ENCODE data around the gene RABGEF1.
"Not testable (repeated sequence)": the region's sequence is repeated elsewhere in the genome, so short reads cannot be mapped to it uniquely, and the experiment has no call there.

RABGEF1 gene

GRCh38 chr7:66765322-66766025 lies 24.9 kb downstream of the RABGEF1 start:
- not testable (repeated sequence) for DNase-seq (ENCODE audit: low read depth)

- no peak for DNase-seq (ENCODE audit: low read depth)
These were observed 25.5 kb downstream of the RABGEF1 start for GRCh38 chr7:66766041-66766440.

- DNase-seq (ENCODE audit: low read depth): not testable (repeated sequence)
These were observed 27.0 kb downstream of the RABGEF1 start for GRCh38 chr7:66767486-66767885.

- no peak for DNase-seq (ENCODE audit: low read depth)
These were observed 28.6 kb downstream of the RABGEF1 start for GRCh38 chr7:66768865-66769832.

DNA sequence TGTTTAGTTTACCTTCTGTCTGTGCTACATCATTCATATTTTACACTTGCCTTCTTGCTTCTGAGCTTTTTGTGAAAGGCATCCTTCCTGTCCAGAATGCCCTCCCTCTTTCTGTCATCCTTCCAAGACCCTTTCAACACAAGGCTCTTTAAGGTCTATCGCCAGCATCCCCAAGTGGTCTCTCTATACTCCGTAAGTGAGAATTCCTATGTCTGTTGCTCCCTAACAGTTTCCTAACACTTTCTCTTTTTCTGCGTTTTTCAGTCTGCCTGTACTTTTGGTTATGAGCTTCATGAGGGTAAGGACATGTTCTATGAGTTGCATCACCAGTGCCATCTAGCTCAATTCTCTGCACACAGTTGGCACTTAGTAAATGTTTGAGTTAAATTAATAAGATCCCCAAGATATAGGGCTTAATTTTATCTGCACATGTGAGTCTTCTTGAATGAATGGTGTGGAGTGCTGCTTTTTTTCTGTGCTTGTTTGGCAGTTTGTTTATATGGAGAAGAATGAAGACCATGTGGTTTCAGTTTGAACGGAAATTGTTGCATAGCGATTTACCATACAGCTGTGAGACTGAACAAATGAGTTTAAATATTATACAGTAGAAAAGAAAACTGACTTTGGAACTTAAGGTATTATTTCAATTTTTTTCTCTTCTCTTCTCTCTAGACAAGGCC lies 29.4 kb downstream of the RABGEF1 start:
- no peak for DNase-seq (ENCODE audit: low read depth)

DNA sequence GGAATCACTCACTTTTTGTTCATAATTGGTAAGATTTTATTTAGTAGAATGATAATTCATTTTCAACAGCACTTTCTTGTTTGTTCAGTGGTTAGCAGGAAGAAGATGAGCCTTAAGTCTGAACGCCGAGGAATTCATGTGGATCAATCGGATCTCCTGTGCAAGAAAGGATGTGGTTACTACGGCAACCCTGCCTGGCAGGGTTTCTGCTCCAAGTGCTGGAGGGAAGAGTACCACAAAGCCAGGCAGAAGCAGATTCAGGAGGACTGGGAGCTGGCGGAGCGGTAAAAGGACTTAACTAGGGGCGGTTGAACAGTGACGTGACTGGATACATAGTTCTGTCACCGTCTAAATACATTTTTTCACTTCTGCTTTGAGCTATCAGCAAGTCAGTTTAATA lies 31.3 kb downstream of the RABGEF1 start:
- no peak for DNase-seq (ENCODE audit: low read depth)

DNA sequence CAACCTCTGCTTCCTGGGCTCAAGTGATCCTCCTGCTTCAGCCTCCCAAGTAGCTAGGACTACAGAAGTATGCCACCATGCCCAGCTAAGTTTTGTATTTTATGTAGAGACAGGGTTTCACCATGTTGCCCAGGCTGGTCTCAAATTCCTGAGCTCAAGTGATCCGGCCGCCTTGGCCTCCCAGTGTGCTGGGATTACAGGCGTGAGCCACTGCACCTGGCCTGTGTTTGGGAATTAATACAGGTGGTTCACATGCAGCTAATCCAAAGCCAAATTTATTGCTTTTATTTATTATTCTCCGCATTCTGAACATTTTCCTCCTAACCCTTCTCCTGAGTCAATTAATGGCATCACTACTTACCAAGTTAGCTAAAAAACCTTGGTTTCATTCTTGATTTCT lies 33.2 kb downstream of the RABGEF1 start:
- not testable (repeated sequence) for DNase-seq (ENCODE audit: low read depth)

GRCh38 chr7:66776383-66776782 lies 35.9 kb downstream of the RABGEF1 start:
- DNase-seq (ENCODE audit: low read depth): not testable (repeated sequence)

- DNase-seq (ENCODE audit: low read depth): no peak
These were observed 36.4 kb downstream of the RABGEF1 start for GRCh38 chr7:66776800-66777442.

DNA sequence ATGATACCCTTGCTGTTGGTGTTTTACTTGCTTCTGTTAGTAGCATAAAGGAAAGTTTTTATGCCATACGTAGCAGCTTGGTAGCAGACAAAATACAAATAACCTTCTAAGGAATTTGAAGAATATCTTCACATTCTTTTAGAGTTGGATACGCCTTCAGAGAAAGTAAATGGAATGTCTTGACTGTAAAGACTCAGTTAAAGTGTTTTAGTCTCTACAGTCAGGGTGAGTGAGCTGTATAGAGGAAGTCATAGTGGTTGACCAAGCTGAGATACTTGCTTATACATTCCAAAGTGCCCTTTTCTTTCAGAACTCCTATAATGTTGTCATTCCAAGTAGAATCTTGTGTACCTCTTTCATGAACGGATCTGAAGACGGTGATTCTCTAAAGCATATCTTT lies 37.7 kb downstream of the RABGEF1 start:
- DNase-seq (ENCODE audit: low read depth): no peak

DNA sequence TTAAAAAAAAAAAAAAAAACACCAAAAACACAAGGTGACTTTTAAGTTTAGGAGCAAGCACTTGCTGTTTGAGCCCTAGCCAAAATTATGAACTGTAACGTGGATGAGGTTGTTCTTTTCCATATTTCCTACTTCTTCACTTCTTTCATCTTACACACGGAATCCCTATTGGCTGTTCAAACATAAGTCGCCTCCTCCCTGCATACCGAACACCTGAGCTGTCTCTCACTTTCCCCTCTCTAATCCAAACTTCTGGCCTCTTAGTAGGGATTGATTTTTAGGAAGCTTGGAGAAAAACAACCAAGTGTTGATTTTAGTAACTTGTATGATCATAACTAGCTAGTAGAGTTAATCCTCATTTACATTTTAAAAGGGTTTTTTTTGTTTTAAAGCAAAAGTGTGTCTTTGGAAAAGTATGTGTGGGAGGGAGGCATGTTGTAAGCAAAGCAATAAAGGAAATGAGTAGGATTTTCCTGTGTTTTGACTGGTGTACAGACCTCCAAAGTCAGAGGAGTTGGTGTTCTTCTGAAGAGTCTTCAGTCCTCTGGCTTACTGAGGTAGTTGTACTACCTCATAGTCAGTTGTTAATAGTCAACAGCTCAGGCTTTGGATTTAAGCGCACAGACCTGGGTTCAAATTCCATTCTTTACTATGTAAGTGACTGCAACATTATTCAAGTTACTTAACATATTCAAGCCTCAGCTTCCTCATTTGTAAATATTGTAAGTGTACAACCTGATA lies 39.3 kb downstream of the RABGEF1 start:
- DNase-seq (ENCODE audit: low read depth): no peak

- no peak for DNase-seq (ENCODE audit: low read depth)
These were observed 41.0 kb downstream of the RABGEF1 start for GRCh38 chr7:66781408-66782090.

DNA sequence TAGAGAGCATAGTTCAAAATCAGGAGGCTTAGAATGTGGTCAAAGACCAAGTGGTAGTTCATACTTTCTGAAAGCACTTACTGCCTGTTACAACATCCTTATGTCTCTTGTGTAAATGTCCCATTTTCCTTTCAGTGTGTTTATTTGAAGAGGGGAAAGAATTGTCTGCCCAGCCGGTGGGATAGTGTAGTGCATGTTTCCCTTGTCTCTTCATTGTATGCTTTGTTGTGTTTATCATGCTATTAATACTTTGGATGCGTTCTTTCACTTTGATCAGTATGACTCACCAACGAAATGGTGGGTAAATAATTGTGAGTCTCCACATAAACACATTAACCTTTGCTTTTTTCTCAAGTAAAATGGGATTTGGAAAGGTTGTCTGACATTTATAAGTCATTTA lies 42.3 kb downstream of the RABGEF1 start:
- DNase-seq (ENCODE audit: low read depth): not testable (repeated sequence)

DNA sequence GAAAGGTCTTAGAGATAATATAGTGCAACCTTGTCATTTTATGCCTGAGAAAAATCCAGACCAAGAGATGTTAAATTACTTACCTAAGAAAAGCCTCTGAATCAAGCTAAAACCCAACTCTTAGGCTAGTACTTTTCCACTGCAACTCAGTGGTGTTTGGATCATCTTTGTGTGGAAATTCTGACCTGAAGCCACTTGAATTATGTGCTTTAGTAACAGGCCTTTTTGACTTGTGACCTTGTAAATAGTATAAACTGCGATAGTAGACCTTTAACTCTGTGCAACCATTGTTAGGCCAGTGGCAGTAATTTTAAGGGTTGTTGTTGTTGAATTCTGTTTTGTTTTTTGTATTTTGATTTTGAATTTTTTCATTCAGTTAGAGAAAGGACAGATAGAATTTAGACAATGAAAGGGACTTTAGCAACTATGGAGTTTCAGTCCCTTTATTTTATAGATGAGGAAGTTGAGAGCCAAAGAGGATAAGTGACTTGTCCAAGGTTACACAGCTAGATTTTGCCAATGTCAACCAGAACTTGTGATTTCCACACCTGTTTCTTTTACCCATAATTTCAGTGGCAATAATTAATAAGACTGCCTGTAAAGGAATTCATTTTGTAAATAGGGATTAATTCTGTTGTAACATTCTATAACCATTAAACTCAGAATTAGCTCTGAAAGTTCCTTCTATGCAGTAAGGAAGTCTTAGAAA lies 43.5 kb downstream of the RABGEF1 start:
- DNase-seq (ENCODE audit: low read depth): not testable (repeated sequence)

DNA sequence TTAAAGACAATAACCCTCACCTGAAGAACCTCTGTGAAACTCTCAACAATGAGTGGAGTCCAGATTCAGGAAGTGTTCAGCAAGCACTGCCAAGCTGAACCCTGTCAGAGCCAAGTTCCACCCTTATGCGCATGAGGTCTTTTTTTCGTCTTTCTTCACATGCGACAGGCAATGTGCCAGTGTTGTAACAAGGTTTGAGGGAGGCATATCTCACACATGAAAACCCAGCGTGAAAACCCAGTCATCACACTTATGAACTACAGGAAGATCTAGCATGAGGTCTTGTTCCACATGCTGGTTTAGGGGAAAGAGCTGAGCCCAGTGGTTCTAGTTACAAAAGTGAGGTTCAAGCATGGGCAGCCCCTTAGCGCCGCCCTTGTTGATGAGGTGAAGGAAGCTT lies 49.7 kb downstream of the RABGEF1 start:
- peak; percentile 7 for DNase-seq (ENCODE audit: low read depth)

DNA sequence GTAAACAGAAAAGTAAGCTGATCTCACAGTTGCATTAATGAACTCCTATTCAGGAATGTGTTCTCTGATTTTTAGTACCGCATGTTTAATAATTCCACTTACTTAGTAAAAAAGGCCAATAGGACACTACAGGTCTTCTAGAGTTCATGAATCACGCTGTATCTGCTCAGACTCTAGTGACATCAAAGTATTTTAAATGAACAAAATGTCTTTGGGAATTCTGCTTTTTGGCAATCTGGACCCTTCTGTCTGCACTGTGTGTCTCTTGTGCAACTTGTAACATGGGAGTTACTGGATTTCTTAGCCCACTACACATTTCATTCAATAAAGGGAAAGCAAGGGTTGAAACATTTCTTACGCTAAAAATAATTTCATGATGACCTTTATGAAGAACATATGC lies 50.2 kb downstream of the RABGEF1 start:
- no peak for DNase-seq (ENCODE audit: low read depth)

DNA sequence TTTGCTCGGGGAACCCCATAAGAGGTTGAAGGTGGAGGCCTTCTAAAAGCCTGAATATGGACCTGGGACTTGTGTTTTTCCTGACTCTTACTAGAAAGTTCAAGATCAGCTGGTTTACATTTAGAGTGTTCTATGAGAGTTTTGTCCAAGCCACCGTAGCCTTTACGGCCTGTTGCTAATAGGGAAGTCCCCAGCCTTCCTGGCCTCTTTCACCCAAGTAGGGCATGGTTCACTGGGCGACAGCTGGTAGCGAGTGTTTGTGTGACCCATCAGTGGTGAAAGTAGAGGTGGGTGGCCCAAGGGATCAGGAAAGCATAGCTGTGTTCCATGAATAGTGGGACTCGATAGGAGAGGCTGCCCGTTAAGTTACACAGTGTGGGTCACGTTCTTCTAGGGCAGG lies 60.1 kb downstream of the RABGEF1 start:
- DNase-seq (ENCODE audit: low read depth): no peak

GRCh38 chr7:66804001-66804400 lies 63.5 kb downstream of the RABGEF1 start:
- no peak for DNase-seq (ENCODE audit: low read depth)

DNA sequence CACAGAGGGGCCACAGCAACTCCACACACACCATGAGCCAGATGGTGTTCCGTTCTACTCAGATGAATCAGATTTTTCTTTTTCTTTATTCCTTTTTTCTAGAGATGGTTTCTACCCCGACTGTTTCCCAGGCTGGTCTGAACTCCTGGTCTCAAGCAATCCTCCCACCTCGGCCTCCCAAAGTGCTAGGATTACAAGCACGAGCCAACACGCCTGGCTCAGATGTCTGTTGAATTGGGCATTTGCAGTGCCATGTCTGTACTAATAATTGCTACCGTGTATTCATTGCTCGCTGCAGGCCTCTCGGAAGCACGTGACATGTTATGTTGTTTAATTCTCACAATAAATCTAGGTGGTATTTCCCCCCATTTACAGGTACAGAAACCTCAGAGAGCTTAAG lies 67.2 kb downstream of the RABGEF1 start:
- no peak for DNase-seq (ENCODE audit: low read depth)

DNA sequence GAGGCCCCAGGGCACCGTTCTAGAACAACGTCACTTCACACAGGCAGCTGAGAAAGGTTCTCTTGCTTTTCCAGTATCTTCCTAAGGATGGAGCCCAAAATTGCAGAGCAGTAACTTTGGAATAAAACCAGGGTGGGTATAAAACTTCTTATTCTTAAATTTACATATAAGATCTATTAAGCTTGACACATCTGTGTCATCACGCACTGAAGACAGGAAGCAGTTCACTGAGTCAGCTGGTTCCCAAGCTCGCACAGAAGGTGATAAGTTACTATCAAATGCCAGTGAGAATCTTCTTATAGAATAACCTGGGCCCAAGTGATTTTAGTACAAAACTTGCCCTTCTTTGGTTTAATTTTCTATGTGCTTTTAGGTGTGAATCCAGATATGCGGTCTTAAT lies 70.2 kb downstream of the RABGEF1 start:
- DNase-seq (ENCODE audit: low read depth): no peak
